Measurements from ENCODE around the gene FAM124A.

- TF ChIP-seq POLR2A (IDR thresholded peaks at IDR 0.05; ENCODE audit: borderline replicate concordance, extremely low read depth, insufficient read depth, insufficient read length) (no peak), ZBTB33 (IDR thresholded peaks at IDR 0.05; ENCODE audit: extremely low read depth, insufficient replicate concordance, low read length) (no peak), ATF3 (IDR thresholded peaks at IDR 0.05) (no peak), CTCF (IDR thresholded peaks at IDR 0.05 in 2 of 3, conservative IDR thresholded peaks at IDR 0.05 in 1 of 3; ENCODE audit: borderline replicate concordance in 1 of 3, insufficient read depth in 1 of 3, low read depth in 2 of 3, low read length in 2 of 3) (no peak), YY1 (IDR thresholded peaks at IDR 0.05; ENCODE audit: extremely low read depth, insufficient replicate concordance, low read depth, low read length) (no peak), POLR2AphosphoS5 (IDR thresholded peaks at IDR 0.05; ENCODE audit: low read depth, low read length) (no peak), SP1 (IDR thresholded peaks at IDR 0.05; ENCODE audit: low read depth) (no peak), REST (IDR thresholded peaks at IDR 0.05; ENCODE audit: low read depth) (no peak), ZNF274 (IDR thresholded peaks at IDR 0.05; ENCODE audit: low read depth, low read length) (no peak), EZH2 (IDR thresholded peaks at IDR 0.05) (no peak), SIN3A (IDR thresholded peaks at IDR 0.05; ENCODE audit: low read depth) (no peak), ELF1 (IDR thresholded peaks at IDR 0.05; ENCODE audit: borderline replicate concordance, low read depth) (no peak), CBX3 (IDR thresholded peaks at IDR 0.05; ENCODE audit: low read depth) (no peak), MAX (IDR thresholded peaks at IDR 0.05) (no peak)
Observed at GRCh38 chr13:51308781-51309180, 86.6 kb downstream of the FAM124A start.
